HCT116 (cell line): Measurements from ENCODE around the gene PHOSPHO1.
"Not testable (repeated sequence)": the region's sequence is repeated elsewhere in the genome, so short reads cannot be mapped to it uniquely, and the experiment has no call there.

Source experiments
- CEBPB ChIP-seq: IDR thresholded peaks from 2 replicates; pipeline ENCODE4 v1.6.1; 2012; ENCODE audit warnings: low read depth
- JUND ChIP-seq: IDR thresholded peaks from 2 replicates; pipeline ENCODE4 v1.6.1; 2012
- POLR2A ChIP-seq: IDR thresholded peaks from 2 replicates; pipeline ENCODE4 v1.7.0; 2011; ENCODE audit warnings: borderline replicate concordance; ENCODE audit not compliant: insufficient read depth, insufficient read length; ENCODE audit errors: extremely low read depth
- POLR2AphosphoS5 ChIP-seq: IDR thresholded peaks from 2 replicates; pipeline ENCODE4 v1.6.1; 2011; ENCODE audit warnings: mild to moderate bottlenecking, low read depth, low read length, moderate library complexity
- RAD21 ChIP-seq: IDR thresholded peaks from 2 replicates; pipeline ENCODE4 v1.6.1; 2012; ENCODE audit warnings: low read depth, mild to moderate bottlenecking
- TF ChIP-seq, protein P1 (sequence below), 3 experiments: fragments of 200-600 bp in 1 of 3; sonication (generic) in 1 of 3; IDR thresholded peaks in 2 of 3; conservative IDR thresholded peaks in 1 of 3; 2 replicates each; pipeline ENCODE4 v1.5.1; 2012 to 2017; ENCODE audit warnings: low read depth in 2 of 3, low read length in 2 of 3, antibody characterized with exemption in 1 of 3, borderline replicate concordance in 1 of 3, control low read depth in 1 of 3, mild to moderate bottlenecking in 1 of 3, mixed read lengths in 1 of 3, mixed run types in 1 of 3, moderate library complexity in 1 of 3; ENCODE audit not compliant: insufficient read depth in 1 of 3

DNA sequence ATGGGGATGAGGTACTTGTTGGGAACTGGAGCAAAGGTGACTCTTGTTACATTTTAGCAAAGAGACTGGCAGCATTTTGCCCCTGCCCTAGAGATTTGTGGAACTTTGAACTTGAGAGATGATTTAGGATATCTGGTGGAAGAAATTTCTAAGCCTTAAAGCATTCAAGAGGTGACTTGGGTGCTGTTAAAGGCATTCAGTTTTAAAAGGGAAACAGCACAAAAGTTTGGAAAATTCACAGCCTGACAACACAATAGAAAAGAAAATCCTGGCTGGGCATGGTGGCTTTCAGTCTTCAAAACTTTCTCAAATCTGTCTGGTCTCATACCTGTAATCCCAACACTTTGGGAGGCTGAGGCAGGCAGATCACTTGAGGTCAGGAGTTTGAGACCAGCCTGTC, 46.1 kb downstream of the PHOSPHO1 start:
- TF ChIP-seq, protein P1, sequence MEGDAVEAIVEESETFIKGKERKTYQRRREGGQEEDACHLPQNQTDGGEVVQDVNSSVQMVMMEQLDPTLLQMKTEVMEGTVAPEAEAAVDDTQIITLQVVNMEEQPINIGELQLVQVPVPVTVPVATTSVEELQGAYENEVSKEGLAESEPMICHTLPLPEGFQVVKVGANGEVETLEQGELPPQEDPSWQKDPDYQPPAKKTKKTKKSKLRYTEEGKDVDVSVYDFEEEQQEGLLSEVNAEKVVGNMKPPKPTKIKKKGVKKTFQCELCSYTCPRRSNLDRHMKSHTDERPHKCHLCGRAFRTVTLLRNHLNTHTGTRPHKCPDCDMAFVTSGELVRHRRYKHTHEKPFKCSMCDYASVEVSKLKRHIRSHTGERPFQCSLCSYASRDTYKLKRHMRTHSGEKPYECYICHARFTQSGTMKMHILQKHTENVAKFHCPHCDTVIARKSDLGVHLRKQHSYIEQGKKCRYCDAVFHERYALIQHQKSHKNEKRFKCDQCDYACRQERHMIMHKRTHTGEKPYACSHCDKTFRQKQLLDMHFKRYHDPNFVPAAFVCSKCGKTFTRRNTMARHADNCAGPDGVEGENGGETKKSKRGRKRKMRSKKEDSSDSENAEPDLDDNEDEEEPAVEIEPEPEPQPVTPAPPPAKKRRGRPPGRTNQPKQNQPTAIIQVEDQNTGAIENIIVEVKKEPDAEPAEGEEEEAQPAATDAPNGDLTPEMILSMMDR (IDR thresholded peaks at IDR 0.05 in 2 of 3, conservative IDR thresholded peaks at IDR 0.05 in 1 of 3; ENCODE audit: borderline replicate concordance in 1 of 3, insufficient read depth in 1 of 3, low read depth in 2 of 3, low read length in 2 of 3) = not testable (repeated sequence)
- not testable (repeated sequence) for TF ChIP-seq POLR2AphosphoS5, JUND, CEBPB, POLR2A, RAD21
